HUES64 (cell line): ENCODE results near the gene ITGB2.

Experiments used
- H3K27ac ChIP-seq: 2 replicates; pipeline ENCODE4 v1.7.0; 2013; ENCODE audit warnings: low read depth, low read length, inconsistent platforms
- H3K27me3 ChIP-seq: 2 replicates; pipeline ENCODE4 v1.6.1; 2013; ENCODE audit warnings: mild to moderate bottlenecking, low read length; ENCODE audit not compliant: insufficient read depth
- H3K36me3 ChIP-seq: 2 replicates; pipeline ENCODE4 v1.6.1; 2013; ENCODE audit warnings: mild to moderate bottlenecking, low read length; ENCODE audit not compliant: insufficient read depth
- H3K4me1 ChIP-seq: 2 replicates; pipeline ENCODE4 v1.6.1; 2013; ENCODE audit warnings: mild to moderate bottlenecking, low read length, moderate library complexity; ENCODE audit not compliant: insufficient read depth
- H3K4me3 ChIP-seq: 2 replicates; pipeline ENCODE4 v1.5.1; 2013; ENCODE audit warnings: mild to moderate bottlenecking, low read length, moderate library complexity
- H3K9ac ChIP-seq: 2 replicates; pipeline ENCODE4 v1.6.1; 2013; ENCODE audit warnings: mild to moderate bottlenecking, low read depth, low read length
- H3K9me3 ChIP-seq: 2 replicates; pipeline ENCODE4 v1.6.1; 2013; ENCODE audit warnings: low read depth, low read length; ENCODE audit not compliant: insufficient read depth
- WGBS: fragments of 150-250, 120-280 bp; methylation state at CpG from one replicate; pipeline ENCODE4 v1.1.7; 2013; ENCODE audit warnings: missing lambda C conversion rate; 5-methylcytosine and 5-hydroxymethylcytosine counted together

ITGB2 gene

GRCh38 chr21:44953628-44954021, 32.9 kb upstream of the ITGB2 start:
- no peak overlapping the region for H3K27ac ChIP-seq
- peaks cover 54% of the 10 kb centered on the region for H3K36me3 ChIP-seq
- no peak overlapping the region for H3K4me3 ChIP-seq
- no peaks in the 10 kb centered on the region for H3K4me1 ChIP-seq
- H3K9me3 ChIP-seq = no peaks in the 10 kb centered on the region
- H3K9ac ChIP-seq = no peak overlapping the region
- WGBS = 94% methylated on average over 13 of the region's 13 CpGs
- H3K27me3 ChIP-seq = no peaks in the 10 kb centered on the region

- Histone ChIP-seq H3K4me1 (no peaks in the 10 kb centered on the region), H3K27me3 (no peaks in the 10 kb centered on the region), H3K9ac (no peak overlapping the region), H3K4me3 (no peak overlapping the region), H3K36me3 (peaks cover 48% of the 10 kb centered on the region), H3K27ac (no peak overlapping the region), H3K9me3 (no peaks in the 10 kb centered on the region)
- 95% methylated on average over 25 of the region's 25 CpGs for WGBS
These were observed 32.4 kb upstream of the ITGB2 start for GRCh38 chr21:44952929-44953627.

DNA sequence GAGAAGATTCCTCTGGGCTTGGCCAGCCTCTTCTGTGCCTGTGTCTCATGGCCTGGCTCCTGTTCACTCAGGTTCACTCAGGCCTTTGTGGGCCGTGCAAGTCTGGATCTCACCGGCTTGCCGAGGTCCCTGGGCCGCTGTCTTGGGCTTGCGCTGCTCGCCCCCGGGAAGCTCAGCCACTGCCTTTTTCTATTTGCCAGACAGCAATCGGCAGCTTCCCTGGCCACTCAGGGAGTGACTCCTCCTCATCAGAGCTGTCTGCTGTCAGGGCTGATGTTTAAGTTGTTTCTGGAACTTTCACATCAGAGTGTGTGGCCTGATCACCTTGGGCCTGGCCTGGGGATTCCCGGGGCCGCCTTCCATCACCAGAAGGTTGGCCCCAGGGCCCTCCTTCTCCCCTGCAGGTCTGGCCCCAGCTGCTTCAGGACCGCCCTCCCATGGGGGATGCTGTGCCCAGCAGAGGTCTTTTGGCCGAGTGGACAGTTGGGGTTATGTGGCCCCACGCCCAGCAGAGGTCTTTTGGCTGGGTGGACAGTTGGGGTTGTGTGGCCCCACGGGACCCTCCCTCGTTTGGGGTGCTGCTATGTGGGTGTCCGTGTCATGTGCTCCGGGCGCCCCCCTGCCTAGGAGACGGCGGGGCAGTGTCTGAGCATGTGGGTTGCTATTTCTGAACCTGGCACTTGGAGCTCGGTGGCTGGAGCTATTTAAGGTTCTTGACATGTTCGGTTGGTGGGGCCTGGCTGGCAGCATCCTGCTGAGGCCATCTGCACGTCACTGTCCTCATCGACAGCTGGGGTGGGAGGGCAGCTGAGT, 31.6 kb upstream of the ITGB2 start:
- 92% methylated on average over 24 of the region's 24 CpGs for WGBS
- no peaks in the 10 kb centered on the region for H3K4me1 ChIP-seq
- H3K4me3 ChIP-seq = no peak overlapping the region
- H3K27me3 ChIP-seq = no peaks in the 10 kb centered on the region
- no peak overlapping the region for H3K9ac ChIP-seq
- no peak overlapping the region for H3K27ac ChIP-seq
- H3K36me3 ChIP-seq = peaks cover 45% of the 10 kb centered on the region
- H3K9me3 ChIP-seq = no peaks in the 10 kb centered on the region

GRCh38 chr21:44951186-44951915, 30.7 kb upstream of the ITGB2 start:
- whole genome bisulfite sequencing = 95% methylated on average over 31 of the region's 31 CpGs
- Histone ChIP-seq H3K9me3 (no peaks in the 10 kb centered on the region), H3K4me3 (no peak overlapping the region), H3K27me3 (no peaks in the 10 kb centered on the region), H3K27ac (no peak overlapping the region), H3K9ac (no peak overlapping the region), H3K36me3 (peaks cover 40% of the 10 kb centered on the region), H3K4me1 (no peaks in the 10 kb centered on the region)

- Histone ChIP-seq H3K9ac (no peak overlapping the region), H3K27ac (no peak overlapping the region), H3K27me3 (no peaks in the 10 kb centered on the region), H3K4me1 (no peaks in the 10 kb centered on the region), H3K9me3 (no peaks in the 10 kb centered on the region), H3K36me3 (peaks cover 40% of the 10 kb centered on the region), H3K4me3 (no peak overlapping the region)
- 97% methylated on average over 18 of the region's 18 CpGs for WGBS
These were observed 29.7 kb upstream of the ITGB2 start for GRCh38 chr21:44950351-44950750.

GRCh38 chr21:44949779-44950198, 29.1 kb upstream of the ITGB2 start:
- Histone ChIP-seq H3K27ac (no peak overlapping the region), H3K4me3 (no peak overlapping the region), H3K36me3 (peaks cover 41% of the 10 kb centered on the region), H3K9ac (no peak overlapping the region), H3K9me3 (no peaks in the 10 kb centered on the region), H3K4me1 (no peaks in the 10 kb centered on the region), H3K27me3 (no peaks in the 10 kb centered on the region)
- whole genome bisulfite sequencing = 27% methylated on average over 10 of the region's 10 CpGs

GRCh38 chr21:44949161-44949778, 28.6 kb upstream of the ITGB2 start:
- Histone ChIP-seq H3K36me3 (peaks cover 46% of the 10 kb centered on the region), H3K4me3 (no peak overlapping the region), H3K4me1 (no peaks in the 10 kb centered on the region), H3K9ac (no peak overlapping the region), H3K9me3 (no peaks in the 10 kb centered on the region), H3K27ac (no peak overlapping the region), H3K27me3 (no peaks in the 10 kb centered on the region)
- WGBS = 89% methylated on average over 30 of the region's 30 CpGs

GRCh38 chr21:44948426-44949120, 27.9 kb upstream of the ITGB2 start:
- H3K9ac ChIP-seq = no peak overlapping the region
- 90% methylated on average over 16 of the region's 16 CpGs for WGBS
- H3K4me1 ChIP-seq = no peaks in the 10 kb centered on the region
- H3K27me3 ChIP-seq = no peaks in the 10 kb centered on the region
- H3K4me3 ChIP-seq = no peak overlapping the region
- no peaks in the 10 kb centered on the region for H3K9me3 ChIP-seq
- peaks cover 48% of the 10 kb centered on the region for H3K36me3 ChIP-seq
- no peak overlapping the region for H3K27ac ChIP-seq

GRCh38 chr21:44947930-44948331, 27.2 kb upstream of the ITGB2 start:
- no peaks in the 10 kb centered on the region for H3K9me3 ChIP-seq
- WGBS = 95% methylated on average over 33 of the region's 33 CpGs
- no peak overlapping the region for H3K27ac ChIP-seq
- no peak overlapping the region for H3K4me3 ChIP-seq
- H3K27me3 ChIP-seq = no peaks in the 10 kb centered on the region
- peaks cover 53% of the 10 kb centered on the region for H3K36me3 ChIP-seq
- H3K4me1 ChIP-seq = no peaks in the 10 kb centered on the region
- H3K9ac ChIP-seq = no peak overlapping the region

DNA sequence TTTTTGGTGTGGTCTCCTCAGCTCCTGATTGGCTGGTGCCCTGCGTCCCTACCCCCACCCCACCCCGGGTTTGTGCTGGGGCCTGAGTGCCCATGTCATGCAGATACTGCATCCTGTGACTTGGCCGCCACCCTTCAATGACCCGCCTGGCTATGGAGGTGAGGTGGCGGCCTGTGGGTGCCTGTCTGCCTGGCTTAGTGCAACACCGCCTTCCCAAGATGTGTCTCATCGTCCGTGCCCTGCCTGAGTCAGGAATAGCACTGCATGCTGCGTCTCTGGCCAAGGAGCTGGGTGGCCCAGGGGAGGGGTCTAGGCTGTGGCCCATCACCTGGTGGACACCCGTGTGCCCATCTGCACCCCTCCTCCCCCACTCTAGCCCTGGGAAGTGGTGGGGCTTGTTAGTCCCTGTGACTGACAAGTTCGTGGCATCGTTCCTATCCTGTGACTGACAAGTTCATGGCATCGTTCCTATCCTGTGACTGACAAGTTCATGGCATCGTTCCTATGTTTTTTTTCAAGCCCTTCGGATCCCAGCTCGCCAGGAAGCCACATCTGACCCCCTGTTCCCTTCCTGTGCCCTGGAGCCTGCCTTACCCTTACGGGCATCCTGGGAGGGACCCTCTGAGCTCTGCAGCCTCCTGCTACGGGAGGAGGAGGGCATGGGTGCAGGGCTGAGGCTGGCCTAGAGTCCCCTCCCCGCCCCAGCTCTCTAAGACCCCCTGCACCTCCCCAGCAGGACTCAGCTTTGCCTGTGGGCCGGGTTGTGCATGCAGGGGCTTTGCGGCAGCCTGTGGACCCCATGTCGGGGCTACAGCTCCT, 26.6 kb upstream of the ITGB2 start:
- H3K4me3 ChIP-seq = no peak overlapping the region
- no peak overlapping the region for H3K27ac ChIP-seq
- no peaks in the 10 kb centered on the region for H3K9me3 ChIP-seq
- no peak overlapping the region for H3K9ac ChIP-seq
- H3K4me1 ChIP-seq = no peaks in the 10 kb centered on the region
- peaks cover 53% of the 10 kb centered on the region for H3K36me3 ChIP-seq
- WGBS = 93% methylated on average over 22 of the region's 22 CpGs
- no peaks in the 10 kb centered on the region for H3K27me3 ChIP-seq
